Body of pancreas (tissue), 4 donors: ENCODE data around the gene LRP1-AS. TPM values are rescaled to one million over a fixed set of nuclear protein-coding genes. Genes with fewer than 3 reads are reported as not detected.

Source experiments
- ATAC-seq: fragments of 150-250 bp; one replicate; pipeline ENCODE4 v1.9.1; 2016
- DNase-seq, 4 donors: peaks; one replicate each; pipeline ENCODE4 v3.0.0-alpha.2; 2019
- H3K27ac ChIP-seq, 4 donors: fragments of 200-600 bp; sonication (generic); 1 replicate in 3 of 4; 2 replicates in 1 of 4; pipeline versions ENCODE4 v1.5.1 to v1.6.1; 2016 to 2019; ENCODE audit warnings: mild to moderate bottlenecking in 1 of 4, mixed read lengths in 1 of 4, moderate library complexity in 1 of 4
- H3K27me3 ChIP-seq, 2 donors: fragments of 200-600 bp; sonication (generic); one replicate each; pipeline ENCODE4 v1.6.0; 2016; ENCODE audit warnings: mild to moderate bottlenecking in 1 of 2
- H3K36me3 ChIP-seq, 2 donors: fragments of 200-600 bp; sonication (generic); replicated peaks in 1 of 2; 2 replicates each; pipeline ENCODE4 v1.5.1; 2016; ENCODE audit warnings: low read depth in 2 of 2; ENCODE audit not compliant: insufficient read depth in 1 of 2
- H3K4me1 ChIP-seq: fragments of 200-600 bp; sonication (generic); one replicate; pipeline ENCODE4 v1.6.0; 2016
- H3K4me3 ChIP-seq, 2 donors: fragments of 200-600 bp; sonication (generic); 1 replicate in 1 of 2; 2 replicates in 1 of 2; pipeline ENCODE4 v1.5.1; 2016 to 2019
- H3K9me3 ChIP-seq, 3 donors: fragments of 200-600 bp; sonication (generic); 1 replicate in 2 of 3; 2 replicates in 1 of 3; pipeline ENCODE4 v1.5.1; 2016
- POLR2A ChIP-seq, 3 donors: fragments of 450-650 bp; IDR thresholded peaks; one replicate each; pipeline ENCODE4 v1.6.1; 2016; ENCODE audit warnings: antibody characterized with exemption in 3 of 3, mild to moderate bottlenecking in 2 of 3
- WGBS, 2 donors: methylation state at CpG; one replicate each; pipeline ENCODE4 v1.1.5; 2017; 5-methylcytosine and 5-hydroxymethylcytosine counted together
- intact Hi-C: fragments of 100-400 bp; cut with DNase I; formaldehyde crosslinking; loops from one replicate; pipeline ENCODE4 v1.15.1; 2023
- total RNA-seq, 2 donors: library from RNA; depleted of rRNA; stranded (reverse); fragments of >200 nt; gene quantifications; one replicate each; pipeline ENCODE4 v1.1.0, GENCODE V29; 2016
- TF ChIP-seq, protein P1 (sequence below), 7 experiments: fragments of 450-650 bp in 4 of 7; fragments of 200-600 bp in 3 of 7; sonication (generic) in 3 of 7; IDR thresholded peaks; one replicate each; pipeline ENCODE4 v1.5.1; 2016 to 2019; ENCODE audit warnings: antibody characterized with exemption in 7 of 7

LRP1-AS gene
- total RNA-seq, 2 donors from 2014 or later = not detected

GRCh38 chr12:57143454-57143853 is 4.0 kb downstream of the LRP1-AS start:
- intact Hi-C loops = no loop called here
- Histone ChIP-seq H3K9me3 (no peaks in the 10 kb centered on the region), H3K36me3 (peaks cover 0 to 4% of the 10 kb centered on the region in 2 donors), H3K4me1 (no peaks in the 10 kb centered on the region), H3K27me3 (no peaks in the 10 kb centered on the region), H3K4me3 (no peak overlapping the region), H3K27ac (no peak overlapping the region)
- 66% methylated on average over 4 of the region's 4 CpGs; no CpG with 5 or more reads in 1 of the 2 donors for WGBS, 2 donors
- DNase-seq (no peak), ATAC-seq (no peak)
- TF ChIP-seq POLR2A (IDR thresholded peaks at IDR 0.05) = no peak
- TF ChIP-seq, protein P1, sequence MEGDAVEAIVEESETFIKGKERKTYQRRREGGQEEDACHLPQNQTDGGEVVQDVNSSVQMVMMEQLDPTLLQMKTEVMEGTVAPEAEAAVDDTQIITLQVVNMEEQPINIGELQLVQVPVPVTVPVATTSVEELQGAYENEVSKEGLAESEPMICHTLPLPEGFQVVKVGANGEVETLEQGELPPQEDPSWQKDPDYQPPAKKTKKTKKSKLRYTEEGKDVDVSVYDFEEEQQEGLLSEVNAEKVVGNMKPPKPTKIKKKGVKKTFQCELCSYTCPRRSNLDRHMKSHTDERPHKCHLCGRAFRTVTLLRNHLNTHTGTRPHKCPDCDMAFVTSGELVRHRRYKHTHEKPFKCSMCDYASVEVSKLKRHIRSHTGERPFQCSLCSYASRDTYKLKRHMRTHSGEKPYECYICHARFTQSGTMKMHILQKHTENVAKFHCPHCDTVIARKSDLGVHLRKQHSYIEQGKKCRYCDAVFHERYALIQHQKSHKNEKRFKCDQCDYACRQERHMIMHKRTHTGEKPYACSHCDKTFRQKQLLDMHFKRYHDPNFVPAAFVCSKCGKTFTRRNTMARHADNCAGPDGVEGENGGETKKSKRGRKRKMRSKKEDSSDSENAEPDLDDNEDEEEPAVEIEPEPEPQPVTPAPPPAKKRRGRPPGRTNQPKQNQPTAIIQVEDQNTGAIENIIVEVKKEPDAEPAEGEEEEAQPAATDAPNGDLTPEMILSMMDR (IDR thresholded peaks at IDR 0.05) = no peak

GRCh38 chr12:57142727-57143126 is 4.7 kb downstream of the LRP1-AS start:
- intact Hi-C loops = no loop called here
- Histone ChIP-seq H3K4me1 (no peaks in the 10 kb centered on the region), H3K9me3 (no peaks in the 10 kb centered on the region), H3K27me3 (no peaks in the 10 kb centered on the region), H3K27ac (no peak overlapping the region), H3K4me3 (no peak overlapping the region), H3K36me3 (peaks cover 0 to 4% of the 10 kb centered on the region in 2 donors)
- TF ChIP-seq POLR2A (IDR thresholded peaks at IDR 0.05) = no peak
- TF ChIP-seq, protein P1 (IDR thresholded peaks at IDR 0.05) = no peak
- no peak for ATAC-seq
- WGBS, 2 donors = 28 to 52% methylated on average over 3 to 7 of the region's 7 CpGs
- no peak for DNase-seq

DNA sequence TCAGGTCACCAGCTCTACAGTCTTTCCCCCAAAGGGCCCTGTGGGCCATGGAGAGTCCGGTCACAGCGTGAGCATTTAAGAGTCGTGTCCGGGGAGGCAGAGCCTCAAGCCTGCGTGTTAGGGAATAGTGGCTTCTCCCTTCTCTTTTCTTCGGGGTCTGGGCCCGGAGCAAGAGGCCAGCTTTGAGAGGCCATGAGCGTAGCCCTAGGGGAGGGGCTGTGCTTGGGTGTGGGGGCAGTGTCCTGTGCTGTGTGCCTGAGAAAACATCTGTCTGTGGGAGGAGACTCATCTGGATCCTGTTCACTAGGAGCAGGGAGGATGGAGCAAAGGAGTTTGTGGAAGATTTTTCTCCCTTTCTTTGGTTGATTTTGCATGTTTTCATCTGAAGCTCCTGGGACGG is 5.3 kb downstream of the LRP1-AS start:
- DNase-seq (no peak), ATAC-seq (no peak)
- H3K27me3 ChIP-seq = no peaks in the 10 kb centered on the region
- H3K27ac ChIP-seq = no peak overlapping the region
- no peak for TF ChIP-seq POLR2A (IDR thresholded peaks at IDR 0.05)
- TF ChIP-seq, protein P1 (IDR thresholded peaks at IDR 0.05) = no peak
- intact Hi-C loops = no loop called here
- H3K4me1 ChIP-seq = no peaks in the 10 kb centered on the region
- no peaks in the 10 kb centered on the region for H3K9me3 ChIP-seq
- WGBS, 2 donors = 79 to 87% methylated on average over 9 of the region's 9 CpGs
- no peak overlapping the region for H3K4me3 ChIP-seq
- peaks cover 0 to 4% of the 10 kb centered on the region in 2 donors for H3K36me3 ChIP-seq

GRCh38 chr12:57141249-57141648 is 6.2 kb downstream of the LRP1-AS start:
- no peak overlapping the region for H3K4me3 ChIP-seq
- WGBS, 2 donors = 75 to 86% methylated on average over 8 of the region's 8 CpGs
- no peak overlapping the region for H3K27ac ChIP-seq
- no peaks in the 10 kb centered on the region for H3K9me3 ChIP-seq
- TF ChIP-seq POLR2A (IDR thresholded peaks at IDR 0.05) = no peak
- TF ChIP-seq, protein P1 (IDR thresholded peaks at IDR 0.05) = no peak
- no peaks in the 10 kb centered on the region for H3K27me3 ChIP-seq
- H3K36me3 ChIP-seq = peaks cover 0 to 4% of the 10 kb centered on the region in 2 donors
- H3K4me1 ChIP-seq = no peaks in the 10 kb centered on the region
- no peak for ATAC-seq
- intact Hi-C loops = no loop called here
- DNase-seq = no peak
